H1 (cell line): ENCODE measurements around the gene ACTL7A. TPM values are rescaled to one million over a fixed set of nuclear protein-coding genes. Genes with fewer than 3 reads are reported as not detected.

Experiments used
- CTCF ChIA-PET: fragments of 300-600 bp; sonication (Branson Sonifier 250); formaldehyde crosslinking; loops from one replicate; lab custom pipeline; 2021; ENCODE audit not compliant: partially characterized antibody; lab: Charles Lee
- POLR2A ChIA-PET: fragments of 300-600 bp; sonication (Branson Sonifier 250); formaldehyde crosslinking; loops from one replicate; lab custom pipeline; 2021; ENCODE audit warnings: inconsistent platforms; ENCODE audit not compliant: partially characterized antibody; lab: Charles Lee
- DNase-seq, 2 experiments: peaks; one replicate each; pipeline versions ENCODE4 v3.0.0 to v3.0.0-alpha.2; 2010 to 2022; ENCODE audit warnings: low spot score in 2 of 2, low read depth in 1 of 2, mixed read lengths in 1 of 2
- FAIRE-seq: peaks from 2 replicates; lab custom pipeline; 2011; peaks lifted over from hg19 to GRCh38; lab: Jason Lieb, UNC
- H2AFZ ChIP-seq: 2 replicates; pipeline ENCODE4 v1.8.1; 2012; ENCODE audit warnings: low read length, inconsistent platforms
- H2AK5ac ChIP-seq: 2 replicates; pipeline ENCODE4 v1.6.1; 2013; ENCODE audit warnings: low read depth, low read length
- H2BK120ac ChIP-seq: replicated peaks from 2 replicates; pipeline ENCODE3; 2013; ENCODE audit warnings: low read depth, low read length, inconsistent platforms
- H2BK12ac ChIP-seq: 2 replicates; pipeline ENCODE4 v1.6.1; 2013; ENCODE audit warnings: low read depth, low read length
- H2BK15ac ChIP-seq: 2 replicates; pipeline ENCODE4 v1.6.1; 2013; ENCODE audit warnings: low read length
- H2BK20ac ChIP-seq: 2 replicates; pipeline ENCODE4 v1.6.1; 2013; ENCODE audit warnings: low read length
- H2BK5ac ChIP-seq: 2 replicates; pipeline ENCODE4 v1.6.1; 2013; ENCODE audit warnings: low read depth, low read length
- H3K14ac ChIP-seq: 2 replicates; pipeline ENCODE4 v1.6.1; 2013; ENCODE audit warnings: inconsistent platforms; ENCODE audit not compliant: insufficient read length
- H3K18ac ChIP-seq: 2 replicates; pipeline ENCODE4 v1.6.1; 2013; ENCODE audit warnings: low read length; ENCODE audit errors: extremely low read depth
- H3K23ac ChIP-seq: 2 replicates; pipeline ENCODE4 v1.6.1; 2013; ENCODE audit warnings: inconsistent platforms; ENCODE audit not compliant: insufficient read length
- H3K23me2 ChIP-seq: 2 replicates; pipeline ENCODE4 v1.6.1; 2013; ENCODE audit warnings: low read depth, low read length
- H3K27ac ChIP-seq: 2 replicates; pipeline ENCODE4 v1.6.1; 2011; ENCODE audit warnings: low read depth, low read length, inconsistent platforms
- H3K27me3 ChIP-seq, 4 experiments: replicated peaks in 1 of 4; 1 replicate in 1 of 4; 2 replicates in 3 of 4; pipeline versions ENCODE4 v1.6.1 to v1.8.1; 2011 to 2013; ENCODE audit warnings: low read length in 3 of 4, mild to moderate bottlenecking in 3 of 4, inconsistent platforms in 2 of 4, mixed read lengths in 2 of 4, moderate library complexity in 1 of 4; ENCODE audit not compliant: control insufficient read depth in 3 of 4, insufficient read depth in 3 of 4; ENCODE audit errors: extremely low read depth in 1 of 4
- H3K36me3 ChIP-seq, 4 experiments: 2 replicates each; pipeline versions ENCODE4 v1.6.1 to v1.8.1; 2011 to 2013; ENCODE audit warnings: mild to moderate bottlenecking in 4 of 4, low read length in 3 of 4, moderate library complexity in 2 of 4, control low read depth in 1 of 4, inconsistent platforms in 1 of 4; ENCODE audit not compliant: insufficient read depth in 4 of 4, control insufficient read depth in 2 of 4
- H3K4ac ChIP-seq: replicated peaks from 2 replicates; pipeline ENCODE3; 2013; ENCODE audit warnings: low read length, low read depth, mixed read lengths, inconsistent platforms; ENCODE audit not compliant: insufficient read length
- H3K4me1 ChIP-seq, 4 experiments: replicated peaks in 1 of 4; 1 replicate in 1 of 4; 2 replicates in 3 of 4; pipeline versions ENCODE4 v1.6.1 to v1.8.1; 2011 to 2013; ENCODE audit warnings: low read length in 3 of 4, inconsistent platforms in 2 of 4, mixed read lengths in 1 of 4; ENCODE audit not compliant: insufficient read depth in 4 of 4, control insufficient read depth in 3 of 4
- H3K4me2 ChIP-seq, 2 experiments: 2 replicates each; pipeline versions ENCODE4 v1.6.1 to v1.8.1; 2011 to 2013; ENCODE audit warnings: low read depth in 2 of 2, low read length in 2 of 2, control low read depth in 1 of 2, inconsistent platforms in 1 of 2, mild to moderate bottlenecking in 1 of 2; ENCODE audit not compliant: insufficient read depth in 1 of 2
- H3K4me3 ChIP-seq, 4 experiments: fragments of 200-600, 300-600 bp in 1 of 4; sonication (generic), shearing (Covaris generic), sonication (Bioruptor Twin) in 1 of 4; 2 replicates each; pipeline versions ENCODE4 v1.5.1 to v1.8.1; 2011 to 2016; ENCODE audit warnings: low read length in 4 of 4, low read depth in 3 of 4, control low read depth in 2 of 4, inconsistent platforms in 2 of 4, mild to moderate bottlenecking in 2 of 4, mixed read lengths in 1 of 4, moderate library complexity in 1 of 4; ENCODE audit not compliant: insufficient read depth in 2 of 4; ENCODE audit errors: extremely low read depth in 1 of 4
- H3K56ac ChIP-seq: replicated peaks from 2 replicates; pipeline ENCODE3; 2013; ENCODE audit warnings: low read depth, mild to moderate bottlenecking, mixed read lengths, low read length, inconsistent platforms; ENCODE audit not compliant: insufficient read length
- H3K79me1 ChIP-seq: 2 replicates; pipeline ENCODE4 v1.6.1; 2013; ENCODE audit warnings: low read depth, low read length, control low read depth
- H3K79me2 ChIP-seq, 2 experiments: 2 replicates each; pipeline versions ENCODE4 v1.6.1 to v1.8.1; 2012 to 2013; ENCODE audit warnings: low read length in 2 of 2, mild to moderate bottlenecking in 2 of 2, inconsistent platforms in 1 of 2; ENCODE audit not compliant: insufficient read depth in 2 of 2, control insufficient read depth in 1 of 2
- H3K9ac ChIP-seq, 4 experiments: replicated peaks in 1 of 4; 1 replicate in 1 of 4; 2 replicates in 3 of 4; pipeline versions ENCODE4 v1.6.1 to v1.8.1; 2011 to 2013; ENCODE audit warnings: low read depth in 3 of 4, low read length in 3 of 4, control low read depth in 2 of 4, mild to moderate bottlenecking in 2 of 4, moderate library complexity in 2 of 4, inconsistent platforms in 1 of 4; ENCODE audit errors: extremely low read depth in 1 of 4
- H3K9me3 ChIP-seq, 2 experiments: 2 replicates each; pipeline versions ENCODE4 v1.6.1 to v1.8.1; 2012 to 2013; ENCODE audit warnings: mild to moderate bottlenecking in 2 of 2, moderate library complexity in 2 of 2, control low read depth in 1 of 2, inconsistent platforms in 1 of 2, low read depth in 1 of 2, low read length in 1 of 2, mixed read lengths in 1 of 2; ENCODE audit not compliant: insufficient read depth in 2 of 2
- H4K20me1 ChIP-seq, 2 experiments: replicated peaks in 1 of 2; 2 replicates each; pipeline versions ENCODE3 to v1.8.1; 2011 to 2013; ENCODE audit warnings: inconsistent platforms in 2 of 2, low read length in 2 of 2, mild to moderate bottlenecking in 1 of 2; ENCODE audit not compliant: insufficient read depth in 2 of 2, control insufficient read depth in 1 of 2
- H4K5ac ChIP-seq: 2 replicates; pipeline ENCODE4 v1.6.1; 2013; ENCODE audit warnings: low read length, low read depth, mixed read lengths, inconsistent platforms; ENCODE audit not compliant: insufficient read length
- H4K8ac ChIP-seq: 2 replicates; pipeline ENCODE4 v1.8.0; 2013; ENCODE audit warnings: mild to moderate bottlenecking, moderate library complexity, low read length, inconsistent platforms; ENCODE audit not compliant: insufficient read depth; ENCODE audit errors: extremely low read depth
- H4K91ac ChIP-seq: replicated peaks from 2 replicates; pipeline ENCODE3; 2013; ENCODE audit warnings: low read length, mixed read lengths, inconsistent platforms; ENCODE audit not compliant: insufficient read length
- RAD21 ChIP-seq, 2 experiments: IDR thresholded peaks in 1 of 2; conservative IDR thresholded peaks in 1 of 2; 2 replicates each; pipeline ENCODE4 v1.6.1; 2011; ENCODE audit warnings: low read depth in 2 of 2, low read length in 2 of 2, improper control_type of control experiment in 1 of 2, inconsistent platforms in 1 of 2, mild to moderate bottlenecking in 1 of 2, moderate library complexity in 1 of 2
- TAF1 ChIP-seq: IDR thresholded peaks from 2 replicates; pipeline ENCODE4 v1.6.1; 2011; ENCODE audit warnings: mild to moderate bottlenecking, low read depth, low read length
- WGBS, 2 experiments: shearing (Covaris generic) in 1 of 2; methylation state at CpG; one replicate each; pipeline versions ENCODE4 v1.1.6 to v1.1.7; 2013 to 2015; ENCODE audit warnings: low lambda C conversion rate in 2 of 2, mixed read lengths in 2 of 2, inconsistent platforms in 1 of 2, low coverage in 1 of 2, missing lambda C conversion rate in 1 of 2; ENCODE audit not compliant: insufficient replicate concordance in 2 of 2, insufficient coverage in 1 of 2, insufficient read length in 1 of 2; ENCODE audit errors: extremely low coverage in 1 of 2, missing lambda C conversion rate in 1 of 2; 5-methylcytosine and 5-hydroxymethylcytosine counted together
- polyA plus RNA-seq, 7 experiments: library from polyadenylated mRNA; depleted of rRNA in 3 of 7; stranded (reverse) in 5 of 7; unstranded in 2 of 7; fragments of >200 nt in 5 of 7; fragments of 200-250 nt in 2 of 7; gene quantifications; 1 replicate in 5 of 7; 2 replicates in 1 of 7; 4 replicates in 1 of 7; pipeline versions ENCODE4 v1.2.1 to v1.2.3, GENCODE V29; 2011 to 2013; ENCODE audit warnings: missing spikeins in 2 of 7, mixed read lengths in 2 of 7
- total RNA-seq: library from RNA; stranded (reverse); fragmentation: NEBNext Ultra II Directional; extraction: Animal tissue kit (Norgen Biotek cat#: 25700); gene quantifications from 2 replicates; pipeline ENCODE4 v1.2.1, GENCODE V29; 2021
- TF ChIP-seq, protein P1 (sequence below), 3 experiments: IDR thresholded peaks; 1 replicate in 2 of 3; 2 replicates in 1 of 3; pipeline versions ENCODE4 v1.5.1 to v1.6.1; 2011; ENCODE audit warnings: low read length in 3 of 3, mild to moderate bottlenecking in 3 of 3, inconsistent platforms in 2 of 3, low read depth in 1 of 3, moderate library complexity in 1 of 3; ENCODE audit not compliant: insufficient read depth in 1 of 3; ENCODE audit errors: control extremely low read depth in 1 of 3

The ACTL7A gene
- total and polyA plus RNA-seq, 2 of the 8 experiments (the other 6 are each of a cell fraction or from before 2014, with no cell fraction given) = not detected

DNA sequence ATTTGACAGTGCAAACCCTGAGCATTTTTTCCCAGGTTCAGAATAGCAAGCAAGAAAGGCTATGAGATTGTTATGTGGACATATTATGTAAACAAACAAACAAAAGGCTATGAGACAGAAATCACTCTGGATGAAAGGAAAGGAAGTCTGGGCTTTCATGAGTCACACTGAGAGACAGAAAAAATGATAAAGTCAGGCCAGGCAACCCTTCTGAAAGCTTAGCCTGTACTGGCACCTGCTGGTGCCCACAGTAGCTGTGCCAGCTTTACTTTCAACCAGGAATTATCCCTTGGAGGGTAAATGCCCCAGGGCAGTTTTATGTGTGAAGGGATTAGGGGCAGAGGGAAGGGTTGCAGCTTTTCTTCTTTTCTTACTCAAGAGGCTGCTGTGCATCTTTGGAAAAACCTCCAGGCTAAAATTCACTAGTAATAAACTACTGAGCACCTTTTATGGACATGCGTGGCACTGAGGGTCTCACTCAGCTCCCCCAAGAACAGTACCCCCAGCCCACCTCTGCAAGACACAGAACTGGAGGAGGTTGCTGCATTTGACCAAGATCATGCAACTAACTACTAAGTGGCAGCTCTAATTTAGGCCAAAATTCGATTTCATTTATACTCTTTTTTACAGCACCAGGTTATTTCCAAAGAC lies 48.0 kb upstream of the ACTL7A start:
- no peaks in the 10 kb centered on the region for H3K79me2 ChIP-seq
- H3K79me1 ChIP-seq = no peaks in the 10 kb centered on the region
- no peak overlapping the region for H3K56ac ChIP-seq
- no peak overlapping the region for H3K9ac ChIP-seq
- no peak overlapping the region for H4K5ac ChIP-seq
- no peak overlapping the region for H3K4ac ChIP-seq
- POLR2A ChIA-PET = no interaction called here
- CTCF ChIA-PET = interaction anchor here (0.7 to 2.2 kb wide), 10 partner anchors 20 to 248 kb away, joined by 3 to 6 read pairs (median 3); no protein-coding TSS in a partner anchor
- TF ChIP-seq, protein P1, sequence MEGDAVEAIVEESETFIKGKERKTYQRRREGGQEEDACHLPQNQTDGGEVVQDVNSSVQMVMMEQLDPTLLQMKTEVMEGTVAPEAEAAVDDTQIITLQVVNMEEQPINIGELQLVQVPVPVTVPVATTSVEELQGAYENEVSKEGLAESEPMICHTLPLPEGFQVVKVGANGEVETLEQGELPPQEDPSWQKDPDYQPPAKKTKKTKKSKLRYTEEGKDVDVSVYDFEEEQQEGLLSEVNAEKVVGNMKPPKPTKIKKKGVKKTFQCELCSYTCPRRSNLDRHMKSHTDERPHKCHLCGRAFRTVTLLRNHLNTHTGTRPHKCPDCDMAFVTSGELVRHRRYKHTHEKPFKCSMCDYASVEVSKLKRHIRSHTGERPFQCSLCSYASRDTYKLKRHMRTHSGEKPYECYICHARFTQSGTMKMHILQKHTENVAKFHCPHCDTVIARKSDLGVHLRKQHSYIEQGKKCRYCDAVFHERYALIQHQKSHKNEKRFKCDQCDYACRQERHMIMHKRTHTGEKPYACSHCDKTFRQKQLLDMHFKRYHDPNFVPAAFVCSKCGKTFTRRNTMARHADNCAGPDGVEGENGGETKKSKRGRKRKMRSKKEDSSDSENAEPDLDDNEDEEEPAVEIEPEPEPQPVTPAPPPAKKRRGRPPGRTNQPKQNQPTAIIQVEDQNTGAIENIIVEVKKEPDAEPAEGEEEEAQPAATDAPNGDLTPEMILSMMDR (IDR thresholded peaks at IDR 0.05; ENCODE audit: control extremely low read depth in 1 of 3, insufficient read depth in 1 of 3, low read depth in 1 of 3, low read length in 3 of 3) = peak; percentile 18 to 42 (median 41)
- peak; percentile 63 to 73 for TF ChIP-seq RAD21 (IDR thresholded peaks at IDR 0.05 in 1 of 2, conservative IDR thresholded peaks at IDR 0.05 in 1 of 2; ENCODE audit: low read depth in 2 of 2, low read length in 2 of 2)
- no peak for TF ChIP-seq TAF1
- TF ChIP-seq, all 59 proteins: peak for 2
- Histone ChIP-seq H2BK12ac (no peak overlapping the region), H4K91ac (no peak overlapping the region), H2BK5ac (no peak overlapping the region), H3K27ac (no peak overlapping the region), H2AFZ (no peak overlapping the region), H3K14ac (no peak overlapping the region), H4K8ac (no peak overlapping the region; the same call in 1 of the 2 replicates), H3K4me2 (no peak overlapping the region), H3K23ac (no peak overlapping the region), H3K27me3 (no peaks in the 10 kb centered on the region), H3K18ac (no peak overlapping the region), H3K36me3 (no peaks in the 10 kb centered on the region), H2BK15ac (no peak overlapping the region), H3K4me3 (no peak overlapping the region), H2BK120ac (no peak overlapping the region), H3K23me2 (no peaks in the 10 kb centered on the region), H4K20me1 (no peaks in the 10 kb centered on the region), H3K9me3 (no peaks in the 10 kb centered on the region), H3K4me1 (no peaks in the 10 kb centered on the region), H2AK5ac (no peak overlapping the region), H2BK20ac (no peak overlapping the region)
- no peak for FAIRE-seq
- DNase-seq = peak in 1 of 2 experiments; percentile 19
- 90% methylated on average over 2 of the region's 2 CpGs; no CpG with 5 or more reads in 1 of the 2 experiments for WGBS, 2 experiments
